NCI-H446 (cell line): ENCODE results near the gene OR13J1.
"Not testable (repeated sequence)": the region's sequence is repeated elsewhere in the genome, so short reads cannot be mapped to it uniquely, and the experiment has no call there.

Experiments used
- DNase-seq, 2 experiments: peaks; one replicate each; lab custom pipeline; 2025; lab: John Stamatoyannopoulos, UW

OR13J1 gene

DNA sequence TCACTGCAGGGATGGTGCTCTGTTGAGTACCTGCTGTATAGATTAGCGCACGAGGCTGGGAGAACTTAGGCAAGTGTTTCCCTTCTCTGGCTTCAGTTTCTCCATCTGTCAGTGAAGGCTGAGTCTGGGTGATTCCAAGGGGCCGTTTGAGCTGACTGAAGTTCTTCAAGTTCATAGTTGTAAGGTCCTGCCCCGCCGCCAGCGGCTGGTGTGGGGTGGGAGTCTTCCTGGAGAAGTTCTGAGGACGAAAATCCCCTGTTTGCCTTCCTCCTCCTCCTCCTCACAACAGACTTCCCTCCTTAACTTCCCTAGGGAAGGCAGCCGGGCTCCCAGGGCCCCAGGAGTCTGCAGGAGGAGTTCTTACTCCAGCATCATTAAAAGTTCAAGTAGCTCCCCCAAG lies 34.1 kb upstream of the OR13J1 start:
- peak in 1 of 2 experiments; percentile 25 for DNase-seq

GRCh38 chr9:35903049-35903448 lies 32.8 kb upstream of the OR13J1 start:
- peak; percentile 34 to 66 for DNase-seq

DNA sequence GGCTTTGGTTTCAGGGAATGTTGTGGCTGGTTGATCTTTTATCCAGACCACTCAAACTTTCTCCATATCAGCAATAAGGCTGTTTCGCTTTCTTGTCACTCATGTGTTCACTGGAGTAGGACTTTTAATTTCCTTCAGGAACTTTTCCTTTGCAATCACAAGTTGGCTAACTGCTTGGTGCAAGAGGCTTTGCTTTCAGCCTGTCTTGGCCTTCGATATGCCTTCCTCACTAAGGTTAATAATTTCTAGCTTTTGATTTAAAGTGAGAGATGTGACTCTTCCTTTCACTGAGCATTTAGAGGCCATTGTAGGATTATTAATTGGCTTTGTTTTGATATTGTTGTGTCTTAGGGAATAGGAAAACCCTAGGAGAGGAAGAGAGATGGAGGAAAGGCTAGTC lies 28.8 kb upstream of the OR13J1 start:
- DNase-seq: no peak

GRCh38 chr9:35898337-35898736 lies 28.1 kb upstream of the OR13J1 start:
- DNase-seq: no peak

- not testable (repeated sequence) for DNase-seq
These were observed 27.3 kb upstream of the OR13J1 start for GRCh38 chr9:35897376-35898099.

GRCh38 chr9:35896570-35896969 lies 26.4 kb upstream of the OR13J1 start:
- DNase-seq: no peak

GRCh38 chr9:35892051-35892450 lies 21.9 kb upstream of the OR13J1 start:
- DNase-seq: no peak

GRCh38 chr9:35891646-35892045 lies 21.4 kb upstream of the OR13J1 start:
- no peak for DNase-seq

- DNase-seq: not testable (repeated sequence)
These were observed 14.7 kb upstream of the OR13J1 start for GRCh38 chr9:35884908-35885307.

DNA sequence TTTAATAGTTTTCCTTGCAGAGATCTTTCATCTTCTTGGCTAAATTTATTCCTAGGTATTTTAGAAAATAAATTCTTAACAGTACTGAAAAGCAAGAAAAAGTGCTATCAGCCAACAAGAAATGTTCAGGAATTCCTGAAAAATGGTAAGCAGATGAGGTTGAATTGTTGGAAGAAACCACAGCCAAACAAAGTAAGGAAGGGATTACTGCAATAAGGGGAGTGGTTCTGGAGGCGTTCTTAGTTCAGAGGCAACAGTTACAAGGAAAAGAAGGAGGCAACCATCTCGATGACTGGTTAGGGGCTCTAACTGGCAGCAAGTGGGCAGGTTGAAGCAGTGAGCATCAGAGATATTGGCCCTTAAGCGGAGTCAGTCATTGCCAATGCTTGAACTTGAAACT lies 12.8 kb upstream of the OR13J1 start:
- no peak for DNase-seq

GRCh38 chr9:35882263-35882848 lies 12.2 kb upstream of the OR13J1 start:
- DNase-seq: peak; percentile 38 to 83

DNA sequence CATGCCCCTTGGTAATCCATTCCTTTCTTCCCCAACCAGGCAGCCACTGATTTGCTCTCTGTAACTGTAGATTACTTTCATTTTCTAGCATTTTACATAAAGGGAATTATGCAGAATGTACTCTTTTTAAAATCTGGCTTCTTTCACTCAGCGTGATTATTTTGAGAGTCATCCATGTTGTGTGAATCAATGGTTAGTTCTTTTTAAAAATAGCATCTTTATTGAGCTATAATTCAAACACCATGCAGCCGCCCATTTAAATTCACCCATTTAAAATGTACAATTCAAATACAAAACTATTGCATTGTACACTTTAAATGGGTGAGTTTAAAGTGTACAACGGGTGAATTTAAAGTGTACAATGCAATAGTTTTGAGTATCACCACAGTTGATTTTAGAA lies 2.3 kb upstream of the OR13J1 start:
- DNase-seq: no peak

GRCh38 chr9:35871545-35871944 lies 1.3 kb upstream of the OR13J1 start:
- peak in 1 of 2 experiments; percentile 20 for DNase-seq

DNA sequence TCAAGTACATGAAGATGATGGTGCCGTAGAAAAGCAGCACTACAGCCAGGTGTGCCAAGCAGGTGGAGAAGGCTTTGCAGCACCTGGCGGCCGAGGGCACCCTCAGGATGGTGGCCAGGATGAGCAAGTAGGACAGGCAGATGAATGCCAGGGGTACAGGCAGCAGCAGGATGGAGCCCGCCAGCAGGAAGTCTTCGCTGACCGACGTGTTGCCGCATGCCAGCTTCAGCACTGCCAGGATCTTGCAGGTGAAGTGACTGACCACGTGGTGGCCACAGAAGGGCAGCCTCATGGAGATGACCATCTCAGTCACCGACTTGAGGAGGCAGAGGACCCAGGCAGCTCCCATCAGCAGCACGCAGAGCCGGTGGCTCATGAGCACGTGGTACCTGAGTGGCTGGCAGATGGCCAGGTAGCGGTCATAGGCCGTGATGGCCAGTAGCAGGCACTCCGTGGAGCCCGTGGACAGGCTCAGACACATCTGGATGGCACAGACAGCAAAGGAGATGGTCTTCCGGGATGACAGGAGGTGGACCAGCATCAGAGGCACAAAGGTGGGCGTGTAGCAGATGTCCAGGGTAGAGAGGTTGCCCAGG lies 482 bp downstream of the OR13J1 start:
- DNase-seq: no peak

- no peak for DNase-seq
These were observed 1.3 kb downstream of the OR13J1 start for GRCh38 chr9:35868933-35869332.

GRCh38 chr9:35867538-35867937 lies 2.7 kb downstream of the OR13J1 start:
- DNase-seq: no peak

- no peak for DNase-seq
These were observed 5.4 kb downstream of the OR13J1 start for GRCh38 chr9:35864695-35865255.

- DNase-seq: no peak
These were observed 6.6 kb downstream of the OR13J1 start for GRCh38 chr9:35863583-35863982.

- DNase-seq: no peak
These were observed 7.9 kb downstream of the OR13J1 start for GRCh38 chr9:35862328-35862727.

DNA sequence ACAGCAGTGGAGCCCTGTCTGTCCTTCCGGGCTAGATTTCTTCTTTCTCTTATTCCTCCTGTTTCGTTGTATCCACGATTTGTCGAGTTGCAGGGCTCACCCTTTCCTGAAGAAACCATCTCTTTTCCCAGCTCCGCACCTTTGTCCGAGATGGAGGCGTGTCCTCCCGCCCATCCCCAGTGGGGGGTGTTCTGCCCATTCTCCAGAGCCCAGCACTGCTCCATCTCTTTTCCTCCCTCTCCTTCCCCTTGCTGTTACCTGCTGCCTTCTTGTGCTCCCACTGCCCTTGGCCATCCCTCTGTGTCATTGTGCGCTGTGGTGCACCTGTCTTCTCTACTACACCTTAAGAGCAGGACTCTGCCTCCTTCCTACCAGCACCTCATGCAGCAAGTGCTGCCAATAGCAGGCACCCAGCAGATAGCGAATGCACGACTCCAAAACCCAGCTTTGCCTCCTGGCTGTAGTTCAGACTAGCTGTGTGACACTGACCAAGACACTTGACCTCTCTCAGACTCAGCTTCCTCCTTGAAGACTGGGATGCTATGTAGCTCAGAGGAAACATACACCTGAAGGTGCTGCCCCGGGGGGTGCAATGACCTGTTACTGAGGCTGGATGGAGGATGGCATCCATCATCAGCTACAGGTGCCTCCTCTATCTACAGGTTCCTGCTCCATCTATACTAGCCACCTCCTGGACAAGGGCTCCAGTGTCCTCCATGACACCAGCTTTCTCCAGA lies 8.9 kb downstream of the OR13J1 start:
- DNase-seq: no peak

DNA sequence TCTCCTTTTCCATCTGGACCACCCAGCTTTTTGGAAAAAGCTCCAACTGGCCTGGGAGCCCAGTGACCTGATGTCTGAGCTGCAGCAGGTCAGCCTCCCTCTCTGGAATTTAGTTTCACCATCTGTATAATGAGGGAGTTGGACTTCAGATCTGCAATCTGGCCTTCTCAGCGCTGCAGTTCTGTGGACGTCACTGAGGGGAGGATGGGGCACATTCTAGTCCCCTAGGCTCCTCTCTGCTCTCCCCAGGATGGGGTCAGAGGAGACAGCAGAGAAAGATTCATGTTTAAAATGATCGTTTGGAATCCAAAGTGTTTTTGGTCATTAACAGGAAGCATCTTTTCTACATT lies 10.2 kb downstream of the OR13J1 start:
- DNase-seq: no peak

DNA sequence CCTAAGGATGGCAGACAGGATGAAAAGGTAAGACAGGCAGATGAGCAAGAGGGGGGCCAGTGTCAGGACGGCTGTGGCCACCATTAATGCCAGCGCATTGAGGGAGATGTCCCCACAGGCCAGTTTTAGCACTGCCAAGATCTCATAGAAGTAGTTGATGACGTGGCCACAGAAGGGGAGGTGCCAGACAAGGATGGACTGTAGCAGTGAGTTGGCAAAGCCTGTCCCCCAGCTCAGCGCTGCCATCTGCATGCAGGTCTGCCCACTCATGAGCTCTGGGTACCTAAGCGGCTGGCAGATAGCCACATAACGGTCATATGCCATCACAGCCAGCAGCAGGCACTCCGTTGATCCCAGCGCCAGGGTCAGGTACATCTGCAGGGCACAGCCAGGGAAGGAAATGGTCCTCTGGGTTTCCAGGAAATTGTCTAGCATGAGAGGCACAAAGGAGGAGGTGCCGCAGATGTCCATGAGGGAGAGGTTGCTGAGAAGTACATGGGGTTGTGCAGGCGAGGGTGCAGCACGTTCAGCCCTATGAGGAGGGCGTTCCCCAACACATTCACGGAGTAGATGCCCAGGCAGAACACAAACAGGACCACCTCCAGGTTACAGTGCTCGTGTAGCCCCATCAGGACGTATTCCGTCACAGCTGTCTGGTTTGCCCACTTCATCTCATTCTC lies 10.8 kb downstream of the OR13J1 start:
- peak in 1 of 2 experiments; percentile 16 for DNase-seq
